ENCODE measurements around the gene LCE5A.

DNA sequence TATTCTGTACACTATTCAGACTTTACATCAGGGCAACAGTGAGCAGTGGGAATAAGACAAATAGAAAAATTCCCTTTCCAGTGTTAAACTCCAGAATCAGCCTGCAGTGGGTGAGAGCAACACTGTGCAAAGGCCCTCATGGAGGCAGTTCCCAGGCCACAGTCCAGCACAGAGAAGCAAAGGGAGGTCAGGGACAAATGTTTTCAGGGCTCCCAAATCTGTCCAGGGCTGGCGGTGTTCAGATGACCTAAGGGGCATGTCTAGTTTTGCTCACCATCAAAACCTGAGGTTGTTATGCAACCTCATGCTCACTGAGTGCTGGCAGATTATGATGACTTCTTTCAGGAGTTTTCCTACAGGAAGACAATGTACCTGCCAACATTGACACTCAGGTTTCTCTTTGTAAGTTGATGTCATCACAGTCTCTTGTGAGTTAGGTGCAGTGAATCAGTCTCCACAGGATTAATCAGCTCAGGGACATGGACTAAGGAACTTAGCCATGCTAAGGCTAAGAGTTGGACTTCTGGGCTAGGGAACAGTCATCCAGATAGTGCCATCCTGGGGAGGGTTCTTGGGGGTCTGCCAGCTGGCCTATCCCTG, 3.6 kb upstream of the LCE5A start:
- TF ChIP-seq POLR2A (IDR thresholded peaks at IDR 0.05; ENCODE audit: extremely low read depth, insufficient read length) (no peak), MYC (IDR thresholded peaks at IDR 0.05; ENCODE audit: low read depth, low read length) (no peak)
- TF ChIP-seq, protein P1, sequence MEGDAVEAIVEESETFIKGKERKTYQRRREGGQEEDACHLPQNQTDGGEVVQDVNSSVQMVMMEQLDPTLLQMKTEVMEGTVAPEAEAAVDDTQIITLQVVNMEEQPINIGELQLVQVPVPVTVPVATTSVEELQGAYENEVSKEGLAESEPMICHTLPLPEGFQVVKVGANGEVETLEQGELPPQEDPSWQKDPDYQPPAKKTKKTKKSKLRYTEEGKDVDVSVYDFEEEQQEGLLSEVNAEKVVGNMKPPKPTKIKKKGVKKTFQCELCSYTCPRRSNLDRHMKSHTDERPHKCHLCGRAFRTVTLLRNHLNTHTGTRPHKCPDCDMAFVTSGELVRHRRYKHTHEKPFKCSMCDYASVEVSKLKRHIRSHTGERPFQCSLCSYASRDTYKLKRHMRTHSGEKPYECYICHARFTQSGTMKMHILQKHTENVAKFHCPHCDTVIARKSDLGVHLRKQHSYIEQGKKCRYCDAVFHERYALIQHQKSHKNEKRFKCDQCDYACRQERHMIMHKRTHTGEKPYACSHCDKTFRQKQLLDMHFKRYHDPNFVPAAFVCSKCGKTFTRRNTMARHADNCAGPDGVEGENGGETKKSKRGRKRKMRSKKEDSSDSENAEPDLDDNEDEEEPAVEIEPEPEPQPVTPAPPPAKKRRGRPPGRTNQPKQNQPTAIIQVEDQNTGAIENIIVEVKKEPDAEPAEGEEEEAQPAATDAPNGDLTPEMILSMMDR (IDR thresholded peaks at IDR 0.05; ENCODE audit: low read depth, low read length), result no peak
- TF ChIP-seq, protein P2, sequence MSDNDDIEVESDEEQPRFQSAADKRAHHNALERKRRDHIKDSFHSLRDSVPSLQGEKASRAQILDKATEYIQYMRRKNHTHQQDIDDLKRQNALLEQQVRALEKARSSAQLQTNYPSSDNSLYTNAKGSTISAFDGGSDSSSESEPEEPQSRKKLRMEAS (IDR thresholded peaks at IDR 0.05; ENCODE audit: low read depth, low read length), result no peak

Measured in NB4 (cell line).